Measurements from ENCODE around the gene EBF4.

Gene EBF4

DNA sequence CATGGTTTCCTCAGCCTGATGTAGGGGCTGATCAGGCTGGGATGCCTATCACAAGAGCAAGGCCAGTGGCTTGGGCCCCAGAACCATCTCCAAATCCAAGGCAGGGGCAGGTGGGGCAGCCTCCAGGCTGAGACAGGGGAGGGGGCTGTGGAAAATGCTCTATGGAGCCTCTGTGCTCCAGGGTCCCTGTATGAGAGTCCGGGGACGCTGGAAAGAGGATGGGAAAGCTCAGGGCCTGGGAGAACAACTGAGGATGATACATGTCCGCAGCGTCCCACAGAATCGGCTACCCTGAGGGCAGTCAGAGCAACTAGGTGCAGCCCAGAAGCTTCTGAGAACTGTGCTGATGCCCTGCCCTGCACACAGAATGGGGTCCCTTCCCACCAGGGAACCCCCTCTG, 64.4 kb downstream of the EBF4 start:
- no peak overlapping the region for H3K9ac ChIP-seq (ENCODE audit: low read depth in 1 of 2, low read length in 2 of 2)
- no peaks in the 10 kb centered on the region for H3K9me3 ChIP-seq (ENCODE audit: control insufficient read depth in 2 of 2, low read length in 2 of 2)
- no peaks in the 10 kb centered on the region for H3K36me3 ChIP-seq (ENCODE audit: control insufficient read depth in 2 of 2, insufficient read depth in 2 of 2, low read length in 2 of 2)
- no peak overlapping the region for H3K4me3 ChIP-seq (ENCODE audit: low read length in 2 of 2)
- H3K27me3 ChIP-seq (ENCODE audit: control insufficient read depth in 2 of 2, insufficient read depth in 2 of 2, low read length in 2 of 2), result peaks cover 11 to 23% of the 10 kb centered on the region in 2 donors
- H3K27ac ChIP-seq (ENCODE audit: low read depth in 2 of 2, low read length in 2 of 2), result no peak overlapping the region
- H3K4me1 ChIP-seq (ENCODE audit: control insufficient read depth in 2 of 2, insufficient read depth in 2 of 2, low read length in 2 of 2), result peaks cover 7 to 15% of the 10 kb centered on the region in 2 donors

DNA sequence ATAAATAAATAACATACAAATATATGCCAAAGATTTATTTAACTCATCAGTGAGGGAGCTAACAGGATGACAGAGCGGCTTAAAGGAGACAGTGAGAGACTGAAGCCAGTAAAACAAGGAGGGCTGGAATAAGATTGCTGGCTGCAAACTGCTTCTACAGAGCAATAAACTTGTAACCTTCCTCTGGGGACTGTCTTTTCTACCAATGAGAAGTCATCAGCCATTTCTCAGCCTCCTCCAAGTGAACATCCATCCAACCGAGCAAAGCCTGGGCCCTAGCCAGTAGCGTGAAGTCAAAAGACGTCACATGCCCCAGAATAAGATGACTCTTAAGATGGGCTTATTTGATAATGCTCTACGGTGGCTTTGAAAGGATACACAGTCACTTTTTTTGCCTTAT, 65.4 kb downstream of the EBF4 start:
- Histone ChIP-seq H3K27ac (ENCODE audit: low read depth in 2 of 2, low read length in 2 of 2) (no peak overlapping the region), H3K27me3 (ENCODE audit: control insufficient read depth in 2 of 2, insufficient read depth in 2 of 2, low read length in 2 of 2) (peaks cover 9 to 21% of the 10 kb centered on the region in 2 donors), H3K4me3 (ENCODE audit: low read length in 2 of 2) (no peak overlapping the region), H3K4me1 (ENCODE audit: control insufficient read depth in 2 of 2, insufficient read depth in 2 of 2, low read length in 2 of 2) (peaks cover 2 to 5% of the 10 kb centered on the region in 2 donors), H3K36me3 (ENCODE audit: control insufficient read depth in 2 of 2, insufficient read depth in 2 of 2, low read length in 2 of 2) (no peaks in the 10 kb centered on the region), H3K9me3 (ENCODE audit: control insufficient read depth in 2 of 2, low read length in 2 of 2) (no peaks in the 10 kb centered on the region), H3K9ac (ENCODE audit: low read depth in 1 of 2, low read length in 2 of 2) (no peak overlapping the region)

DNA sequence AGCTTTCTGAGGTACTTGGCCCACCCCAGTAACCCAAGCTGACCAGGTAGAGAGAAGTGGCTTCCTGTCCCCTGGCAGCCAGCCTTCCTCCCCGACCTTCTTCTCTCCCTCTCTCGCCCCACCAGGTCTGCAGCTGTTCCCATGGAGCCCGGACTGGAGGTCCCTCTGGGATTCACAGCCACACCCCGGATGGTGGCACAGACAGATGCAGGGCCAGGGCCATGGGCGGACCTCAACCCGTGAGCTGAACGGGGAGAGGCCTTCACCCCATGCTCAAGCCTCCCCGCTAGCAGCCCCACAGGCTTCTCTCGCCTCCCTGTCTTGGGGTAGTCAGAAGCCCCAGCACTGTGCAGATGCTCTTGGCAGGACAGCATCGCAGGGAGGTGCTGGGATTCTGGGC, 66.6 kb downstream of the EBF4 start:
- Histone ChIP-seq H3K27ac (ENCODE audit: low read depth in 2 of 2, low read length in 2 of 2) (no peak overlapping the region), H3K4me3 (ENCODE audit: low read length in 2 of 2) (no peak overlapping the region), H3K4me1 (ENCODE audit: control insufficient read depth in 2 of 2, insufficient read depth in 2 of 2, low read length in 2 of 2) (no peaks in the 10 kb centered on the region), H3K27me3 (ENCODE audit: control insufficient read depth in 2 of 2, insufficient read depth in 2 of 2, low read length in 2 of 2) (peaks cover 6 to 17% of the 10 kb centered on the region in 2 donors), H3K36me3 (ENCODE audit: control insufficient read depth in 2 of 2, insufficient read depth in 2 of 2, low read length in 2 of 2) (no peaks in the 10 kb centered on the region), H3K9ac (ENCODE audit: low read depth in 1 of 2, low read length in 2 of 2) (no peak overlapping the region), H3K9me3 (ENCODE audit: control insufficient read depth in 2 of 2, low read length in 2 of 2) (no peaks in the 10 kb centered on the region)

DNA sequence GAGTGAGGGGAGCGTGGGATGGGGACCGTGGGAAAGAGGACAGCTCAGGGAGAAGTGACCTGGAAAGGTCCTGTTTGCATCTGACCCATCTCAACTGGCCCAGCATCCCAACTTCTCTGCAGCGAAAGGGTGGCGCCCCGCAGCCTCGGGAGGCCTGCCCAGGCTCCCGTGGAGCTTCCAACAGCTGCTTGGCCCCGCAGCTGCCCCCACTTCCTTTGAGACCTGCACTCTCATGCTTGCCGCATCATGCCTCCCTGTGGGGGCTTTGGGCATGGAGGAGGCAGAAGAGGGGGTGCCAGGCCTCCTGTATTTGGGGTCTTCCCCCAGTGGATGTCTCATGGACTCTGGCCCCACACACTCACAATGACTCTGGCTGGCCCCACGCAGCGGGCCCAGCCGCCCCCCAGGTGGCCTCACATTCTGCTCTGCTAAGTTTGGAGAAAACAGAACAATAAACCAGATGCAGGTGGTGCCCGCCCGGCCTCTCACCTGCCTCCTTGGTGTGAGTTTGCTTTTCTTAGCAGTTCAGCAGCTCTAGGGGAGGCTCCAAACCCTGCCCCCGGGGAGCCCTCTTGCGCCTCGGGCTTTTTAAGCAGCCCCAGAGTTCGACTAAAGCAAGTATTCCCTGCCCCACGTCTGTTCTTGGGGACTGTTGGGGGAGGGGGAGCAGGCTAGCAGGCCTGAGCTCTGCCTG, 67.2 kb downstream of the EBF4 start:
- Histone ChIP-seq H3K9me3 (ENCODE audit: control insufficient read depth in 2 of 2, low read length in 2 of 2) (no peaks in the 10 kb centered on the region), H3K4me3 (ENCODE audit: low read length in 2 of 2) (no peak overlapping the region), H3K27ac (ENCODE audit: low read depth in 2 of 2, low read length in 2 of 2) (no peak overlapping the region), H3K36me3 (ENCODE audit: control insufficient read depth in 2 of 2, insufficient read depth in 2 of 2, low read length in 2 of 2) (no peaks in the 10 kb centered on the region), H3K9ac (ENCODE audit: low read depth in 1 of 2, low read length in 2 of 2) (no peak overlapping the region), H3K4me1 (ENCODE audit: control insufficient read depth in 2 of 2, insufficient read depth in 2 of 2, low read length in 2 of 2) (no peaks in the 10 kb centered on the region), H3K27me3 (ENCODE audit: control insufficient read depth in 2 of 2, insufficient read depth in 2 of 2, low read length in 2 of 2) (peaks cover 11 to 13% of the 10 kb centered on the region in 2 donors)

DNA sequence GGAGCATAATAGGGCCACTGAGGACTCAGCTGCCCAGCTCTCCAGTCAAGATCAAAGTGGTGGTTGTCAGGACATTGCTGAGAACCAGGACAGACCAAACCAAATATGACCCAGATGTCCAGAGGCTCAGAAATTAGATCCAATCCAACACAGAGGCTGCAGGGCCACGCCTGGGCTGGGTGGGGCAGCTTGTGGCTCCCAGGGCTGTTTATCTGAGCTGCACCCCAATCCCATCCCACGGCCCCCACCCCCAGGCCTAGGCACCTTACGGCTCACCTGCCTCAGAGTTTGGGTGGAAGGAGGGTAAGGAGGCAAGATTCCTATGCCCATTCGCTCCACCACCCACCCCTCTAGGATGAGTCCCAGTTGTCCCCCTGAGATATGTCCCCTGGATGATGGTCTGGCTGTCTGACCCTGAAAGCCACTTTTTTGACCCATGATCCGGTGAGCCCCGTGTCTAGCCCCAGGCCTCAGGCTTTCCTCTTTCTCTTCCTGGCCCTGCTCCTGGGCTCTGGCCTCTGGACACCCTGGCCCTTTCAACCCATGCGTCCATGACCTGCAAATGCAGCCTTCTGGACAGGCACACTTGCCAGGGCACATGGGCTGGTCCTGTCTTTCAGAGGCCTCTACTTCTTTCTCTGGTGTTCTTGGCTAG, 67.8 kb downstream of the EBF4 start:
- Histone ChIP-seq H3K27ac (ENCODE audit: low read depth in 2 of 2, low read length in 2 of 2) (no peak overlapping the region), H3K4me3 (ENCODE audit: low read length in 2 of 2) (no peak overlapping the region), H3K4me1 (ENCODE audit: control insufficient read depth in 2 of 2, insufficient read depth in 2 of 2, low read length in 2 of 2) (no peaks in the 10 kb centered on the region), H3K9ac (ENCODE audit: low read depth in 1 of 2, low read length in 2 of 2) (no peak overlapping the region), H3K27me3 (ENCODE audit: control insufficient read depth in 2 of 2, insufficient read depth in 2 of 2, low read length in 2 of 2) (peaks cover 8 to 10% of the 10 kb centered on the region in 2 donors), H3K36me3 (ENCODE audit: control insufficient read depth in 2 of 2, insufficient read depth in 2 of 2, low read length in 2 of 2) (no peaks in the 10 kb centered on the region), H3K9me3 (ENCODE audit: control insufficient read depth in 2 of 2, low read length in 2 of 2) (no peaks in the 10 kb centered on the region)

DNA sequence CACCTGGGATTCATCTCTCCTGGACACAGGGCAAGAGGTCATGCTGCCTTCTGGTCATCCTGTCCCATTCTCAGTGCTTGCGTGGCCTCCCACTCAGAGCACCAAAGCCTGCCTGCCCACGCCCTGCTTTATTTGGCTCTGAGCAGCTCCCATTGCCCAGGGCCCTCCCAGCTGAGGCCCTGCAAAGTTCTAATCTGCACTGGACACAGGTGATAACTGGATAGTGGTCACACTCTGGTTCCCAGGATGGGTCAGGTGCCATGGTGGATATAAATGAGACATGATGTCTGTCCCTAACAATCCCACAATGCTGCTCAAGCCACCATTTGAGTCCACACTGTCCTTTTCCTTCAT, 68.3 kb downstream of the EBF4 start:
- no peaks in the 10 kb centered on the region for H3K9me3 ChIP-seq (ENCODE audit: control insufficient read depth in 2 of 2, low read length in 2 of 2)
- H3K4me3 ChIP-seq (ENCODE audit: low read length in 2 of 2), result no peak overlapping the region
- H3K36me3 ChIP-seq (ENCODE audit: control insufficient read depth in 2 of 2, insufficient read depth in 2 of 2, low read length in 2 of 2), result no peaks in the 10 kb centered on the region
- H3K4me1 ChIP-seq (ENCODE audit: control insufficient read depth in 2 of 2, insufficient read depth in 2 of 2, low read length in 2 of 2), result no peaks in the 10 kb centered on the region
- H3K27me3 ChIP-seq (ENCODE audit: control insufficient read depth in 2 of 2, insufficient read depth in 2 of 2, low read length in 2 of 2), result peaks cover 7 to 8% of the 10 kb centered on the region in 2 donors
- H3K27ac ChIP-seq (ENCODE audit: low read depth in 2 of 2, low read length in 2 of 2), result no peak overlapping the region
- no peak overlapping the region for H3K9ac ChIP-seq (ENCODE audit: low read depth in 1 of 2, low read length in 2 of 2)

DNA sequence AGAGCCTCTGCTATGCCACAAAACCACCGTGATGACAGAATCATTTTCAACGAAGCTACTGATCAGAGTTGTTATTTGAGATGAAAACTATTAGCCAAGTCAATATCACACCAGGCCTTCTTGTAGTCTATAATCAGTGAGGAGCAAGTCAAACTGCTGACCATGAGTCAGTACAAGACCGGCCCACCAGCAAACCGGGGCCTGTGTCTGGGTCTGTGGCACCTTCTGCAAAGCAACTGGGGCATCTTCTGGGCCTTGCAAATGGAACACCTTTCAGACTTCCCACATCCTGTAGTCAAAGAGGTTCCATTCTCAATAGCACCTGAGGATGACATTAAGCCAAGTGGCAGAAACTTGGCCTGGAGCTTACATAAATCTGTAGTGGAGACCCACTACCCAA, 69.3 kb downstream of the EBF4 start:
- Histone ChIP-seq H3K27me3 (ENCODE audit: control insufficient read depth in 2 of 2, insufficient read depth in 2 of 2, low read length in 2 of 2) (peaks cover 6 to 8% of the 10 kb centered on the region in 2 donors), H3K4me3 (ENCODE audit: low read length in 2 of 2) (no peak overlapping the region), H3K4me1 (ENCODE audit: control insufficient read depth in 2 of 2, insufficient read depth in 2 of 2, low read length in 2 of 2) (no peaks in the 10 kb centered on the region), H3K36me3 (ENCODE audit: control insufficient read depth in 2 of 2, insufficient read depth in 2 of 2, low read length in 2 of 2) (no peaks in the 10 kb centered on the region), H3K27ac (ENCODE audit: low read depth in 2 of 2, low read length in 2 of 2) (no peak overlapping the region), H3K9ac (ENCODE audit: low read depth in 1 of 2, low read length in 2 of 2) (no peak overlapping the region), H3K9me3 (ENCODE audit: control insufficient read depth in 2 of 2, low read length in 2 of 2) (no peaks in the 10 kb centered on the region)

DNA sequence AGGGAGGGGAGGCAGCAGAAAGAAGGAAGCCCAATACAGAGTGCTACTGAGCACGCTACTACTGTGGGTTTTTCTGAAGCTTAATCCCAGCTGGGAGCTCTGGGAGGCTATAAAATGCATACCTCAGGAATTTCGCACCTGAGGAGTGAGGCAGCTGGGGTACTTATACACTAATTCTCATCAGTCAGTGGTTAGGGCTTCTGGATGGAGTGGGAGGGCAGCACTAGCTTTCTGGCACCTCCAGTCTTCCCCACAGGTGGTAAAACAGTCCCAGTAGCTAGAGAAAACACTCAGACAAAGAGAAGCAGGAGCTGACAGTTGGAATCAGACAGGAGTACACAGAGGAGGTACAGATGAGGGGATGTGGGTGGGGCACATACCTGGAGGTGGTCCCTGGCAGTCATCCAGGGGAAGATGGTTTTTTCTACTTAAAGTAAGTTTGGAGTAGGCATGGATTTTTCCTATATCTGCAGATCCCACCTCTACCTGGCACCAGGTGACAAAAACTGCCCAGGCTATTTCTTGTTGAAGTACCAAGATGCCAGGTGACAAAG, 70.1 kb downstream of the EBF4 start:
- no peak overlapping the region for H3K4me3 ChIP-seq (ENCODE audit: low read length in 2 of 2)
- no peaks in the 10 kb centered on the region for H3K4me1 ChIP-seq (ENCODE audit: control insufficient read depth in 2 of 2, insufficient read depth in 2 of 2, low read length in 2 of 2)
- peaks cover 6 to 8% of the 10 kb centered on the region in 2 donors for H3K27me3 ChIP-seq (ENCODE audit: control insufficient read depth in 2 of 2, insufficient read depth in 2 of 2, low read length in 2 of 2)

DNA sequence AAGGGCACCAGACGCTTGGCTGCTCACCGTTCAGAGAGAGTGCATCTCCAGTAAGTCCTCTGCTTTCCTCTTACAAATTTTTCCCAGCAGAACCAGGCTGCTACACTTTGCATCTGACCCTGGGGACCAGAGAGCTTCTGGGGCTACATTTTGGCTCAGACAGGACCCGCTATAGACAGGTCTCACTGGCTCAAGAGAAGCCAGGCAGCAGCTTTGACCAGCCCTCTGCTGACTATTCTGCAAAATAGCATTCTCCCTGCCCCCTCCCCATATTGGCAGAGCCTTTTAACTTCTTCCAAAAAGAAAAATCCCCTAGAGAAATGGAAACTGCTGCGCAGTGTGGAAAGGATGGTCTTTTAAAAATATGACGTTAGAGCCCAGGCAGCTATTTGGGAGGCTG, 70.6 kb downstream of the EBF4 start:
- Histone ChIP-seq H3K27me3 (ENCODE audit: control insufficient read depth in 2 of 2, insufficient read depth in 2 of 2, low read length in 2 of 2) (peaks cover 3 to 8% of the 10 kb centered on the region in 2 donors), H3K27ac (ENCODE audit: low read depth in 2 of 2, low read length in 2 of 2) (no peak overlapping the region), H3K9ac (ENCODE audit: low read depth in 1 of 2, low read length in 2 of 2) (no peak overlapping the region), H3K4me1 (ENCODE audit: control insufficient read depth in 2 of 2, insufficient read depth in 2 of 2, low read length in 2 of 2) (no peaks in the 10 kb centered on the region), H3K36me3 (ENCODE audit: control insufficient read depth in 2 of 2, insufficient read depth in 2 of 2, low read length in 2 of 2) (no peaks in the 10 kb centered on the region), H3K4me3 (ENCODE audit: low read length in 2 of 2) (no peak overlapping the region), H3K9me3 (ENCODE audit: control insufficient read depth in 2 of 2, low read length in 2 of 2) (no peaks in the 10 kb centered on the region)

More for the DNA sequence above, 70.1 kb downstream of the EBF4 start:
- H3K9ac ChIP-seq (ENCODE audit: low read depth in 1 of 2, low read length in 2 of 2), result no peak overlapping the region
- H3K9me3 ChIP-seq (ENCODE audit: control insufficient read depth in 2 of 2, low read length in 2 of 2), result no peaks in the 10 kb centered on the region
- no peak overlapping the region for H3K27ac ChIP-seq (ENCODE audit: low read depth in 2 of 2, low read length in 2 of 2)
- no peaks in the 10 kb centered on the region for H3K36me3 ChIP-seq (ENCODE audit: control insufficient read depth in 2 of 2, insufficient read depth in 2 of 2, low read length in 2 of 2)

DNA sequence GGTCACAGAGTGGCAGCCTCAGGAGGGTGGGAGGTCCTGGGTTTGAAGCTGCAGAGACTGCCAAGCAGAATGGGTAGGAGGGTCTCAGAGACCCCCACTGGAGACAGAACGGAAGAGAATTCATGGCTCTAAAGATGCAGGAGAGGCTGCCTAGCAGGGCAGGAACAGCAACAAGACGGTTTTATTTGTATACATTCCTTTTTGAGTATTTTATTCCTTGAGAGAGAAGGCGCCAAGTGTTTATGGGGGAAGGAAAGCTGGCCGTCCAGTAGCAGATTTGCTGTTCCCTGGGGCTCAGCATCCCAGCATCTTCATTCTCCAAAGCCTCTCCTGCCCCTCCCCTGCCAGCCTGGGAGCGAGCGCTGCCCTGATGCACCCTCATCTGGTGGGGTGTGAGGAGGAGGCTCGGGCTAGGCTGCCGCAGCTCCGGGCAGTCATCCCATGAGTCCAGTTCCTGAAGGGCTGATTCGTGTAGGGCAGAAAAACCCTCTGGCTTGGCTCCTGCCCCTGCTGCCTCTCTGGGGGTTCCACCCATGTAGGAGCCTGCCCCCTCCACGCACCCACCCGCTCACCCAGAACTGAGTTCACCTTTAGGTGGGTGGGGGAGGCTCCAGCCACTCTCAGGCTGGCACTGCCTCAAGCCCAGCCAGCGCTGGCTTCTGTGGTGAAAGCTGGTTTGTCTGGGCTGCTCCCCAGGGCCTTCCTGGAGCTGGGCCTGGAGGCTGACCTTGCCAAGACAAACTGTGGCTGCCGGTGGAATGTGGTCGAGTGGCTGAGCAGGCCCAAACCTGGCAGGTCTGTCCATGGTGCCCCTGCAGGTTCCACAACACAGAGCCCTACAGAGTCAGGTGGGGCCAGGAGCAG, 75.4 kb downstream of the EBF4 start:
- no peak overlapping the region for H3K4me3 ChIP-seq (ENCODE audit: low read length in 2 of 2)
- no peak overlapping the region for H3K27ac ChIP-seq (ENCODE audit: low read depth in 2 of 2, low read length in 2 of 2)
- no peaks in the 10 kb centered on the region for H3K36me3 ChIP-seq (ENCODE audit: control insufficient read depth in 2 of 2, insufficient read depth in 2 of 2, low read length in 2 of 2)
- H3K9ac ChIP-seq (ENCODE audit: low read depth in 1 of 2, low read length in 2 of 2), result no peak overlapping the region
- no peaks in the 10 kb centered on the region for H3K9me3 ChIP-seq (ENCODE audit: control insufficient read depth in 2 of 2, low read length in 2 of 2)
- no peaks in the 10 kb centered on the region for H3K4me1 ChIP-seq (ENCODE audit: control insufficient read depth in 2 of 2, insufficient read depth in 2 of 2, low read length in 2 of 2)
- H3K27me3 ChIP-seq (ENCODE audit: control insufficient read depth in 2 of 2, insufficient read depth in 2 of 2, low read length in 2 of 2), result peaks cover 4 to 17% of the 10 kb centered on the region in 2 donors
